Fibroblast of the aortic adventitia (primary cell): ENCODE results near the gene ZNF439. TPM values are rescaled to one million over a fixed set of nuclear protein-coding genes. Genes with fewer than 3 reads are reported as not detected.
"Not testable (repeated sequence)": the region's sequence is repeated elsewhere in the genome, so short reads cannot be mapped to it uniquely, and the experiment has no call there.

ENCODE experiments used
- DNase-seq: peaks from one replicate; pipeline ENCODE4 v3.0.0-alpha.2; 2010; ENCODE audit warnings: low read depth
- H3K4me3 ChIP-seq: 2 replicates; pipeline ENCODE4 v1.5.1; 2011; ENCODE audit warnings: low read depth, mild to moderate bottlenecking, control low read depth, low read length, moderate library complexity
- total RNA-seq: library from RNA; depleted of rRNA; stranded (reverse); fragments of >200 nt; gene quantifications from 2 replicates; pipeline ENCODE4 v1.2.3, GENCODE V29; 2012; ENCODE audit warnings: low replicate concordance
- TF ChIP-seq, protein P1 (sequence below): IDR thresholded peaks from 2 replicates; pipeline ENCODE4 v1.5.1; 2011; ENCODE audit warnings: mild to moderate bottlenecking, low read length, control low read depth, inconsistent platforms; ENCODE audit not compliant: insufficient read depth

ZNF439 gene
- total RNA-seq, 1 donor: 0.72 TPM

DNA sequence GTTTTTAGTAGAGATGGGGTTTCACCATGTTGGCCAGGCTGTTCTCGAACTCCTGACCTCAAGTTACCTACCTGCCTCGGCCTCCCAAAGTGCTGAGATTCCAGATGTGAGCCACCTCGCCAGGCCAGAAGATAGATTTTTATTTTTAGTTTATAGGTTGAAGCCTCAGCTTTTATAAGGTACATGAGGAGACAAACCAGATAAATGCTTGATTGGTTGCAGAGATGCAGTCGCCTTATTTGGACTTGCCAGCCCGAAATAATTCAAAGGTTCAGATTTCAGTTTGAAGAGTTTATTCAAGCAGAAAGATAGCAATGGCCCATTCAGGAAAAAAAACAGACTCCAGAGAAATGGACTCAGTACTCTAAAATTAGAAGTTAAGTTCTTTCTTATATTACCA is 42.1 kb downstream of the ZNF439 start:
- TF ChIP-seq, protein P1, sequence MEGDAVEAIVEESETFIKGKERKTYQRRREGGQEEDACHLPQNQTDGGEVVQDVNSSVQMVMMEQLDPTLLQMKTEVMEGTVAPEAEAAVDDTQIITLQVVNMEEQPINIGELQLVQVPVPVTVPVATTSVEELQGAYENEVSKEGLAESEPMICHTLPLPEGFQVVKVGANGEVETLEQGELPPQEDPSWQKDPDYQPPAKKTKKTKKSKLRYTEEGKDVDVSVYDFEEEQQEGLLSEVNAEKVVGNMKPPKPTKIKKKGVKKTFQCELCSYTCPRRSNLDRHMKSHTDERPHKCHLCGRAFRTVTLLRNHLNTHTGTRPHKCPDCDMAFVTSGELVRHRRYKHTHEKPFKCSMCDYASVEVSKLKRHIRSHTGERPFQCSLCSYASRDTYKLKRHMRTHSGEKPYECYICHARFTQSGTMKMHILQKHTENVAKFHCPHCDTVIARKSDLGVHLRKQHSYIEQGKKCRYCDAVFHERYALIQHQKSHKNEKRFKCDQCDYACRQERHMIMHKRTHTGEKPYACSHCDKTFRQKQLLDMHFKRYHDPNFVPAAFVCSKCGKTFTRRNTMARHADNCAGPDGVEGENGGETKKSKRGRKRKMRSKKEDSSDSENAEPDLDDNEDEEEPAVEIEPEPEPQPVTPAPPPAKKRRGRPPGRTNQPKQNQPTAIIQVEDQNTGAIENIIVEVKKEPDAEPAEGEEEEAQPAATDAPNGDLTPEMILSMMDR: no peak
- no peak for DNase-seq
- H3K4me3 ChIP-seq: no peak overlapping the region

DNA sequence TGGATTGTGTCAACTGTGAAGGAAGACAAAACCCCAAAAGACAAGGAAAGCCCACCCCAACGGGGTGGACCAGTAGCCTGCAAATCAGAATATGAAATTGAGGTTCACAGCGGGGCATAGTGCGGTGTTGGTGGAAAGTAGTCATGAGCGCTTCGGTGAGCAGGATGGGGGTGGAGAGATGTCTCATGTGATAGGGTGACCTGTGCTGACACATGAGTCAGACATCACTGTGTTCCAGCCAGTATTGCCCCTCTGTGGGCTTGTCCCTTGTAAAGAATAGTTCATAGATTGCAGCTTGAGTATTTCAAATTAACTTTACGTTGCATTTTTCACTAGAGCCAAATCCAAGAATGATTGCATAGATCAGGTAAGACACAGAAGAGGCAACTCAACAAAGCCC is 46.3 kb downstream of the ZNF439 start:
- H3K4me3 ChIP-seq: no peak overlapping the region
- no peak for DNase-seq
- TF ChIP-seq, protein P1: no peak

DNA sequence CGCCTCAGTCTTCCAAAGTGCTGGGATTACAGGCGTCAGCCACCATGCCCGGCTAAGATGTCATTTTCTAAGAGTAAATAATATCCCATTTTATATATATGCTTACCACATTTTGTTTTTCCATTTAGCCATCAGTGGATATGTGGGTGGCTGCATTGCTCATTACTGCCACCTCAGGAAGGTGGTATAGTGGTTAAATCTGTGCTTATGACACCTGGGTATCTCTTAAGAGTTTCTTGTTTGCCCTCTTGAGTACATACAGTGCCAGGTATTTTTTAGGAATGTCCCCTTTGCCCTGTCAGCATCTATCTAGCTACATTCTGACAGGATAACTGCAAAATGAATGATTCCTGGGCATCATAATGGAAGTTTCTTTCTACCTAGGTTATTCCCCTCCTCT is 53.7 kb downstream of the ZNF439 start:
- no peak for DNase-seq
- TF ChIP-seq, protein P1: no peak

DNA sequence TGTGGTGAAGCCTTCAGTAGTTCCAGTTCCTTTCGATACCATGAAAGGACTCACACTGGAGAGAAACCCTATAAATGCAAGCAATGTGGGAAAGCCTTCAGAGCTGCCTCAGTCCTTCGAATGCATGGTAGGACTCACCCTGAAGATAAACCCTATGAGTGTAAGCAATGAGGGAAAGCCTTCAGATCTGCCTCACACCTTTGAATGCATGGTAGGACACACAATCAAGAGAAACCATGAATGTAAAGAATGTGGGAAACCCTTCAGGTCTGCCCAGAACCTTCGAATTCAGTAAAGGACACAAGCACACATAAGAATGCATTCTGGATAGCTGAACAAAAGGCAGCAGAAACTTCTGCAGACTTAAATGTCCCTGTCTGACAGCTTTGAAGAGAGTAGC is 57.4 kb downstream of the ZNF439 start:
- H3K4me3 ChIP-seq: no peak overlapping the region
- DNase-seq: no peak
- TF ChIP-seq, protein P1: no peak

More for the DNA sequence above, 53.7 kb downstream of the ZNF439 start:
- H3K4me3 ChIP-seq: no peak overlapping the region

DNA sequence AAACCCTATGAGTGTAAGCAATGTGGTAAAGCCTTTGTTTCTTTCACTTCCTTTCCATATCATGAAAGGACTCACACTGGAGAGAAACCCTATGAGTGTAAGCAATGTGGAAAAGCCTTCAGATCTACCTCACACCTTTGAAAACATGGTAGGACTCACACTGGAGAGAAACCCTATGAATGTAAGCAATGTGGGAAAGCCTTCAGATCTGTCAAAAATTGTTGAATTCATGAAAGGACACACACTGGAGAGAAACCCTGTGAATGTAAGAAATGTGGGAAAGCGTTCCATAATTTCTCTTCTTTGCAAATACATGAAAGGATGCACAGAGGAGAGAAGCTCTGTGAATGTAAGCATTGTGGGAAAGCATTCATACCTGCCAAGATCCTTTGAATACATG is 63.4 kb downstream of the ZNF439 start:
- not testable (repeated sequence) for DNase-seq, H3K4me3 ChIP-seq

DNA sequence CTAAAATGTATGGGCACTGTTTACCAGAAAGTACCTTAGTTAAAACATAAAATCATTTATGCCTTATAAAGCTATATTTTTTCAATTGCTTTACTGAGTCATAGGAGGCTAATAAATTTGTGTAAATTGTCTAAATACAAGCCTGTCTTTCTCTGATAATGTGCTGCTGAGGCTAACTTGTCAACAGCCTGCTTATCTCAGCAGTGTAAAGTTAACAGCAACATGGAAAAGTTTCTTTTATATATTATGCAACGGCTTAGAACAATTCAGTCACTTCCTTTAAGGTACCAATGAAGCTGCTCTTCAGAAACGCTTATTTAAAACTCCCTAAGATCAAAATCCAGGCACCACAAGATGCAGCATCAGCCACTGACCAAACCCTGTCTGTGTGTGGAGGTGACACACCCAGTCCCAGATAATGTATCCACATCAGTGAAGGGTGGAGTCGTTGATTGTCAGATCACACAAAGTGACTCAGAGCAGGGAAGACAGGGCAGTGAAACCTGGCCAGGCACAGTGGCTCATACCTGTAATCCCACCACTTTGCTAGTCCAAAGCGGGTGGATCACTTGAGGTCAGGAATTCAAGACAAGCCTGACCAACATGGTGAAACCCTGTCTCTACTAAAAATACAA is 66.0 kb downstream of the ZNF439 start:
- not testable (repeated sequence) for DNase-seq, H3K4me3 ChIP-seq

Other genes starting within 250 kb of the ZNF439 start
- 2.6 and 4.1 TPM in 2 replicates for gene ZNF823, start 109.8 kb upstream of the ZNF439 start, total RNA-seq
- gene ZNF441, start 81.7 kb upstream of the ZNF439 start, total RNA-seq: 7.3 and 10.9 TPM in 2 replicates
- 0.99 and 2.9 TPM in 2 replicates for gene ZNF491, start 50.2 kb upstream of the ZNF439 start, total RNA-seq
- gene ZNF440, start 34.5 kb upstream of the ZNF439 start, total RNA-seq: 6.6 and 12.7 TPM in 2 replicates
- gene ZNF69, start 39.1 kb downstream of the ZNF439 start, total RNA-seq: 1.6 and 9.0 TPM in 2 replicates
- 7.9 and 11.4 TPM in 2 replicates for gene ZNF700, start 76.4 kb downstream of the ZNF439 start, total RNA-seq
- gene ZNF763, start 116.3 kb downstream of the ZNF439 start, total RNA-seq: 0.27 and 3.4 TPM in 2 replicates
- gene ZNF433, start 187.0 kb downstream of the ZNF439 start, total RNA-seq: 1.9 and 4.9 TPM in 2 replicates
- gene ZNF878, start 204.2 kb downstream of the ZNF439 start, total RNA-seq: not detected in 2 replicates
- 2.0 and 11.1 TPM in 2 replicates for gene ZNF844, start 216.0 kb downstream of the ZNF439 start, total RNA-seq